HepG2 (cell line): ENCODE data around the gene UTF1. TPM values are rescaled to one million over a fixed set of nuclear protein-coding genes. Genes with fewer than 3 reads are reported as not detected.

ENCODE experiments used
- ATAC-seq: fragments of 200-7000 bp; cut with Tn5 transposase; 3 replicates; pipeline ENCODE4 v1.9.1; 2020; ENCODE audit warnings: mild to moderate bottlenecking, moderate library complexity
- BruUV-seq: library from RNA; stranded (reverse); fragments of 400-500 nt; replicated peaks from 2 replicates; lab custom pipeline; 2021; lab: Mats Ljungman, UMichigan
- CTCF ChIA-PET: fragments of 300-600 bp; formaldehyde crosslinking; extraction: SDS; loops from one replicate; lab custom pipeline; 2021; ENCODE audit warnings: low total read pairs, inconsistent platforms, low intra/inter-chr PET ratio; lab: Yijun Ruan, JAX
- POLR2A ChIA-PET: fragments of 350-600 bp; sonication (Branson Sonifier 250); formaldehyde crosslinking; loops from one replicate; lab custom pipeline; 2020; ENCODE audit warnings: antibody characterized with exemption, inconsistent platforms; lab: Yijun Ruan, JAX
- DNase-seq: peaks from one replicate; pipeline ENCODE4 v3.0.0-alpha.2; 2015; ENCODE audit warnings: low spot score
- FAIRE-seq: peaks from 3 replicates; lab custom pipeline; 2011; peaks lifted over from hg19 to GRCh38; lab: Jason Lieb, UNC
- H2AFZ ChIP-seq: one replicate; pipeline ENCODE4 v1.6.1; 2011; ENCODE audit warnings: low read length, inconsistent platforms
- H3K27ac ChIP-seq: fragments of 300-600 bp; 3 replicates; pipeline ENCODE4 v1.8.0; 2011; ENCODE audit warnings: mixed run types, mild to moderate bottlenecking, mixed read lengths, low read length, inconsistent platforms; ENCODE audit not compliant: insufficient read depth; ENCODE audit errors: extremely low read length
- H3K27me3 ChIP-seq, 2 experiments: fragments of 200-600 bp in 1 of 2; 2 replicates in 1 of 2; 3 replicates in 1 of 2; pipeline versions ENCODE4 v1.6.0 to v1.8.0; 2011; ENCODE audit warnings: low read length in 2 of 2, mild to moderate bottlenecking in 2 of 2, moderate library complexity in 2 of 2, inconsistent platforms in 1 of 2; ENCODE audit not compliant: insufficient read depth in 2 of 2, control insufficient read depth in 1 of 2
- H3K36me3 ChIP-seq, 2 experiments: fragments of 200-600 bp in 1 of 2; replicated peaks in 1 of 2; 2 replicates in 1 of 2; 3 replicates in 1 of 2; pipeline versions ENCODE4 v1.5.1 to v1.8.0; 2011; ENCODE audit warnings: low read length in 2 of 2, inconsistent platforms in 1 of 2; ENCODE audit not compliant: insufficient read depth in 2 of 2, control insufficient read depth in 1 of 2
- H3K4me1 ChIP-seq: 2 replicates; pipeline ENCODE4 v1.5.1; 2012; ENCODE audit warnings: low read length, inconsistent platforms; ENCODE audit not compliant: insufficient read depth
- H3K4me2 ChIP-seq: 2 replicates; pipeline ENCODE4 v1.6.0; 2011; ENCODE audit warnings: low read depth, low read length, inconsistent platforms
- H3K4me3 ChIP-seq, 3 experiments: fragments of 200-600 bp in 1 of 3; sonication (generic), shearing (Covaris generic) in 1 of 3; replicated peaks in 1 of 3; 2 replicates each; pipeline ENCODE4 v1.5.1; 2011 to 2016; ENCODE audit warnings: low read length in 3 of 3, inconsistent platforms in 2 of 3, low read depth in 2 of 3, mild to moderate bottlenecking in 2 of 3, control low read depth in 1 of 3, mixed read lengths in 1 of 3; ENCODE audit not compliant: insufficient read depth in 1 of 3
- H3K79me2 ChIP-seq: one replicate; pipeline ENCODE4 v1.6.1; 2011; ENCODE audit warnings: low read length, inconsistent platforms; ENCODE audit not compliant: insufficient read depth
- H3K9ac ChIP-seq: 2 replicates; pipeline ENCODE4 v1.6.0; 2011; ENCODE audit warnings: mild to moderate bottlenecking, low read depth, low read length, inconsistent platforms; ENCODE audit not compliant: insufficient read depth
- H3K9me3 ChIP-seq: 2 replicates; pipeline ENCODE4 v1.5.1; 2012; ENCODE audit warnings: mild to moderate bottlenecking, low read length
- H4K20me1 ChIP-seq: 2 replicates; pipeline ENCODE4 v1.6.0; 2011; ENCODE audit warnings: inconsistent platforms, mild to moderate bottlenecking, low read length, moderate library complexity; ENCODE audit not compliant: insufficient read depth
- CHD2 ChIP-seq: IDR thresholded peaks from 2 replicates; pipeline ENCODE4 v1.6.1; 2011; ENCODE audit warnings: low read depth, low read length, improper control_type of control experiment
- CREB1 ChIP-seq, 2 experiments: fragments of 450-650 bp in 1 of 2; IDR thresholded peaks; 2 replicates each; pipeline ENCODE4 v1.6.1; 2016 to 2017; ENCODE audit warnings: control low read depth in 1 of 2, mild to moderate bottlenecking in 1 of 2, missing compliant biosample characterization in 1 of 2, missing genetic modification characterization in 1 of 2
- GRHL1 ChIP-seq: sonication (generic); formaldehyde crosslinking; conservative IDR thresholded peaks from 2 replicates; pipeline ENCODE4 v1.8.0; 2022; ENCODE audit warnings: missing genetic modification reagents
- MEF2D ChIP-seq: sonication (generic); formaldehyde crosslinking; IDR thresholded peaks from 2 replicates; pipeline ENCODE4 v1.5.1; 2020; ENCODE audit warnings: mild to moderate bottlenecking, missing genetic modification reagents
- TRIM24 ChIP-seq: sonication (generic); formaldehyde crosslinking; IDR thresholded peaks from 2 replicates; pipeline ENCODE4 v1.8.0; 2022; ENCODE audit warnings: mild to moderate bottlenecking, missing genetic modification reagents
- ZBTB37 ChIP-seq: sonication (generic); formaldehyde crosslinking; IDR thresholded peaks from 2 replicates; pipeline ENCODE4 v1.4.0; 2020; ENCODE audit warnings: mild to moderate bottlenecking, missing genetic modification reagents
- WGBS: methylation state at CpG from one replicate; pipeline ENCODE4 v1.1.6; 2017; ENCODE audit warnings: low lambda C conversion rate; 5-methylcytosine and 5-hydroxymethylcytosine counted together
- in situ Hi-C: cut with HindIII; loops from 2 replicates; pipeline ENCODE4 v1.10.0; 2017; ENCODE audit warnings: low pct_unique_long_range_greater_than_20kb; ENCODE audit not compliant: extremely low pct_ligation_motif_present
- intact Hi-C: fragments of 100-400 bp; cut with micrococcal nuclease; formaldehyde crosslinking; loops from one replicate; pipeline ENCODE4 v1.10.0; 2022; ENCODE audit not compliant: unreplicated experiment
- polyA plus RNA-seq, 8 experiments: library from polyadenylated mRNA; depleted of rRNA in 3 of 8; stranded (reverse) in 7 of 8; unstranded in 1 of 8; fragments of >200 nt; fragmentation: Illumina TruSeq in 4 of 8; extraction: Trizol in 4 of 8; gene quantifications; 2 replicates each; pipeline versions ENCODE4 v1.2.1 to v1.2.3, GENCODE V29; 2011 to 2016; ENCODE audit warnings: low read depth in 4 of 8, missing spikeins in 1 of 8, mixed read lengths in 1 of 8; ENCODE audit not compliant: insufficient read depth in 1 of 8
- total RNA-seq, 5 experiments: library from RNA; depleted of rRNA; stranded (reverse); fragments of >200 nt; fragmentation: Illumina TruSeq; extraction: Trizol; gene quantifications; 2 replicates each; pipeline ENCODE4 v1.2.3, GENCODE V29; 2016; ENCODE audit warnings: low read depth in 1 of 5
- TF ChIP-seq, protein P1 (sequence below): fragments of 450-650 bp; IDR thresholded peaks from 2 replicates; pipeline ENCODE4 v1.6.1; 2016
- TF ChIP-seq, protein P2 (sequence below): sonication (generic); formaldehyde crosslinking; IDR thresholded peaks from 2 replicates; pipeline ENCODE4 v1.9.0; 2021; ENCODE audit warnings: mild to moderate bottlenecking, missing genetic modification reagents

UTF1 gene
- total and polyA plus RNA-seq, 2 of the 13 experiments (the other 11 are each of a cell fraction or from before 2014, with no cell fraction given) = not detected

DNA sequence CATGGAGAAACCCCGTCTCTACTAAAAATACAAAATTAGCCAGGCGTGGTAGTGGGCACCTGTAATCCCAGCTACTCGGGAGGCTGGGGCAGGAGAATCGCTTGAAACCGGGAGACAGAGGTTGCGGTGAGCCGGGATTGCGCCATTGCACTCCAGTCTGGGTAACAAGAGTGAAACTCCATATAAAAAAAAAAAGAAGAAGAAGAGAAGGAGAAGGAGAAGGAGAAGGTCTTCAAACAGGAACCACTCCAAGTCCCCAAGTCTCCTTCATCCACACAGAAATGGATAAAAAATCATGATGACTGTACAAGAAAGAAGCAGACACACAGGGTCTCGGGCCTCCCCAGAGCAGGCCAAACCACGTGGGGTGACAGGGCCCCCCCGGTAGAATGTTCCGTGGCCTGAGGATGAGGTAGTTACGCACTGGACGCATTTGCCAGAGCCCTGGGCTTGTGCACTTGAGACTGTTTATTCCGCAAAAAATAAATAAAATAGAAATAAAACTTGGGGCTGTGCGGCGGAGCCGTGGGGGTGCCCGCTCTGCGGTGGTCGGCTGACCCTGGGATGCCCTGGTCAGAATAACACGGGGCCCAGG is 23.4 kb downstream of the UTF1 start (continued):
- TF ChIP-seq GRHL1 (CRISPR knock-in tag) (no peak), TRIM24 (CRISPR knock-in tag) (no peak), CHD2 (no peak), MEF2D (CRISPR knock-in tag) (no peak)

DNA sequence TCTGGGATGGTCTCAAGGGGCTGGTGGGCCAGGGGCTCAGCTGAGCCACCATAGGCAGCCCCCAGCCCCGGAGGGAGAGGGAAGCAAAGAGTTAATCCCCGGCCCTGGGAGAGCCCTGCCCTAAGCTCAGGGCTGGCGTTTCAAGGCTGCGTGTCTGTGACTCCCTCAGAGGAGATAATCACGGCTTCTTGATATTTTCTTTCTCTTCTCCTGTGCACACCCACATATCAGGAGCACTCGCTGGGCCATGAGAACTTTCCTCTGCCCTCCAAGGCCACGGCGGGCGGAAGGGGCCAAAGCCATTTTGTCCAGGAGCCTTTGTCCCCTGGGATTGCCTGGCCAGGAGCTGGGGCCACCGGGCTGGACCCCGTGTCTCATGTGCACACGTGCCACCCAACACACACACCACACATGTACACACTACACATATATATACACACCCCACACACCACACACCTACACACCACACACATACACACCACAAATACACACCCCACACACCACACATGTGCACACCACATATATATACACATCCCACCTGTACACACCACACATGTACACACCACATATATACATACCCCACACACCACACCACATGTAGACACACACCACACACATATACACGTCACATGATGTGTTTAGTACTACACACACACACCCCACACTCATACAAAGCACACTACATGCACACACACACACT is 24.6 kb downstream of the UTF1 start:
- ChIA-PET POLR2A (no interaction called here), CTCF (no interaction called here)
- intact Hi-C loops = no loop called here
- Histone ChIP-seq H3K27ac (no peak overlapping the region), H3K4me1 (peaks cover 35% of the 10 kb centered on the region), H3K36me3 (no peaks in the 10 kb centered on the region), H3K9me3 (no peaks in the 10 kb centered on the region), H3K4me3 (no peak overlapping the region), H2AFZ (no peak overlapping the region), H4K20me1 (no peaks in the 10 kb centered on the region), H3K79me2 (no peaks in the 10 kb centered on the region), H3K4me2 (no peak overlapping the region), H3K9ac (no peak overlapping the region), H3K27me3 (peaks cover 18 to 72% of the 10 kb centered on the region in 2 experiments)
- in situ Hi-C loops = no loop called here
- no TSS peak for BruUV-seq
- DNase-seq (no peak), ATAC-seq (no peak), FAIRE-seq (no peak)
- WGBS = 9% methylated on average over 10 of the region's 13 CpGs
- peak; percentile 45; the same call in 1 of the 2 replicates for TF ChIP-seq CREB1 (IDR thresholded peaks at IDR 0.05)
- no peak for TF ChIP-seq CREB1 (CRISPR knock-in tag; IDR thresholded peaks at IDR 0.05)
- TF ChIP-seq, protein P1, sequence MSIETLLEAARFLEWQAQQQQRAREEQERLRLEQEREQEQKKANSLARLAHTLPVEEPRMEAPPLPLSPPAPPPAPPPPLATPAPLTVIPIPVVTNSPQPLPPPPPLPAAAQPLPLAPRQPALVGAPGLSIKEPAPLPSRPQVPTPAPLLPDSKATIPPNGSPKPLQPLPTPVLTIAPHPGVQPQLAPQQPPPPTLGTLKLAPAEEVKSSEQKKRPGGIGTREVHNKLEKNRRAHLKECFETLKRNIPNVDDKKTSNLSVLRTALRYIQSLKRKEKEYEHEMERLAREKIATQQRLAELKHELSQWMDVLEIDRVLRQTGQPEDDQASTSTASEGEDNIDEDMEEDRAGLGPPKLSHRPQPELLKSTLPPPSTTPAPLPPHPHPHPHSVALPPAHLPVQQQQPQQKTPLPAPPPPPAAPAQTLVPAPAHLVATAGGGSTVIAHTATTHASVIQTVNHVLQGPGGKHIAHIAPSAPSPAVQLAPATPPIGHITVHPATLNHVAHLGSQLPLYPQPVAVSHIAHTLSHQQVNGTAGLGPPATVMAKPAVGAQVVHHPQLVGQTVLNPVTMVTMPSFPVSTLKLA = peak; percentile 78
- TF ChIP-seq, protein P2, sequence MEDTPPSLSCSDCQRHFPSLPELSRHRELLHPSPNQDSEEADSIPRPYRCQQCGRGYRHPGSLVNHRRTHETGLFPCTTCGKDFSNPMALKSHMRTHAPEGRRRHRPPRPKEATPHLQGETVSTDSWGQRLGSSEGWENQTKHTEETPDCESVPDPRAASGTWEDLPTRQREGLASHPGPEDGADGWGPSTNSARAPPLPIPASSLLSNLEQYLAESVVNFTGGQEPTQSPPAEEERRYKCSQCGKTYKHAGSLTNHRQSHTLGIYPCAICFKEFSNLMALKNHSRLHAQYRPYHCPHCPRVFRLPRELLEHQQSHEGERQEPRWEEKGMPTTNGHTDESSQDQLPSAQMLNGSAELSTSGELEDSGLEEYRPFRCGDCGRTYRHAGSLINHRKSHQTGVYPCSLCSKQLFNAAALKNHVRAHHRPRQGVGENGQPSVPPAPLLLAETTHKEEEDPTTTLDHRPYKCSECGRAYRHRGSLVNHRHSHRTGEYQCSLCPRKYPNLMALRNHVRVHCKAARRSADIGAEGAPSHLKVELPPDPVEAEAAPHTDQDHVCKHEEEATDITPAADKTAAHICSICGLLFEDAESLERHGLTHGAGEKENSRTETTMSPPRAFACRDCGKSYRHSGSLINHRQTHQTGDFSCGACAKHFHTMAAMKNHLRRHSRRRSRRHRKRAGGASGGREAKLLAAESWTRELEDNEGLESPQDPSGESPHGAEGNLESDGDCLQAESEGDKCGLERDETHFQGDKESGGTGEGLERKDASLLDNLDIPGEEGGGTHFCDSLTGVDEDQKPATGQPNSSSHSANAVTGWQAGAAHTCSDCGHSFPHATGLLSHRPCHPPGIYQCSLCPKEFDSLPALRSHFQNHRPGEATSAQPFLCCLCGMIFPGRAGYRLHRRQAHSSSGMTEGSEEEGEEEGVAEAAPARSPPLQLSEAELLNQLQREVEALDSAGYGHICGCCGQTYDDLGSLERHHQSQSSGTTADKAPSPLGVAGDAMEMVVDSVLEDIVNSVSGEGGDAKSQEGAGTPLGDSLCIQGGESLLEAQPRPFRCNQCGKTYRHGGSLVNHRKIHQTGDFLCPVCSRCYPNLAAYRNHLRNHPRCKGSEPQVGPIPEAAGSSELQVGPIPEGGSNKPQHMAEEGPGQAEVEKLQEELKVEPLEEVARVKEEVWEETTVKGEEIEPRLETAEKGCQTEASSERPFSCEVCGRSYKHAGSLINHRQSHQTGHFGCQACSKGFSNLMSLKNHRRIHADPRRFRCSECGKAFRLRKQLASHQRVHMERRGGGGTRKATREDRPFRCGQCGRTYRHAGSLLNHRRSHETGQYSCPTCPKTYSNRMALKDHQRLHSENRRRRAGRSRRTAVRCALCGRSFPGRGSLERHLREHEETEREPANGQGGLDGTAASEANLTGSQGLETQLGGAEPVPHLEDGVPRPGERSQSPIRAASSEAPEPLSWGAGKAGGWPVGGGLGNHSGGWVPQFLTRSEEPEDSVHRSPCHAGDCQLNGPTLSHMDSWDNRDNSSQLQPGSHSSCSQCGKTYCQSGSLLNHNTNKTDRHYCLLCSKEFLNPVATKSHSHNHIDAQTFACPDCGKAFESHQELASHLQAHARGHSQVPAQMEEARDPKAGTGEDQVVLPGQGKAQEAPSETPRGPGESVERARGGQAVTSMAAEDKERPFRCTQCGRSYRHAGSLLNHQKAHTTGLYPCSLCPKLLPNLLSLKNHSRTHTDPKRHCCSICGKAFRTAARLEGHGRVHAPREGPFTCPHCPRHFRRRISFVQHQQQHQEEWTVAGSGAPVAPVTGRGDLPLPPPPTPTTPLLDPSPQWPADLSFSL (CRISPR knock-in tag) = peak; percentile 40; the same call in 1 of the 2 replicates
- no peak for TF ChIP-seq ZBTB37
